KOPT-K1 (cell line): ENCODE measurements around the gene FKBP2.
A peak's percentile ranks its signal among the peaks of the same experiment; 100 is the strongest.

ENCODE experiments used
- H3K27ac ChIP-seq: fragments of 200-600 bp; sonication (generic); 2 replicates; pipeline ENCODE4 v1.5.1; 2016; ENCODE audit warnings: antibody characterized with exemption, mild to moderate bottlenecking, low read depth, low read length; ENCODE audit not compliant: poor library complexity, severe bottlenecking
- H3K36me3 ChIP-seq: fragments of 200-600 bp; sonication (generic); 2 replicates; pipeline ENCODE4 v1.5.1; 2017; ENCODE audit warnings: antibody characterized with exemption, mild to moderate bottlenecking, low read length, moderate library complexity; ENCODE audit not compliant: insufficient read depth
- H3K9me3 ChIP-seq: fragments of 200-600 bp; sonication (generic); 2 replicates; pipeline ENCODE4 v1.5.1; 2017; ENCODE audit warnings: antibody characterized with exemption, low read length, mild to moderate bottlenecking; ENCODE audit not compliant: insufficient read depth, poor library complexity, severe bottlenecking

FKBP2 gene

DNA sequence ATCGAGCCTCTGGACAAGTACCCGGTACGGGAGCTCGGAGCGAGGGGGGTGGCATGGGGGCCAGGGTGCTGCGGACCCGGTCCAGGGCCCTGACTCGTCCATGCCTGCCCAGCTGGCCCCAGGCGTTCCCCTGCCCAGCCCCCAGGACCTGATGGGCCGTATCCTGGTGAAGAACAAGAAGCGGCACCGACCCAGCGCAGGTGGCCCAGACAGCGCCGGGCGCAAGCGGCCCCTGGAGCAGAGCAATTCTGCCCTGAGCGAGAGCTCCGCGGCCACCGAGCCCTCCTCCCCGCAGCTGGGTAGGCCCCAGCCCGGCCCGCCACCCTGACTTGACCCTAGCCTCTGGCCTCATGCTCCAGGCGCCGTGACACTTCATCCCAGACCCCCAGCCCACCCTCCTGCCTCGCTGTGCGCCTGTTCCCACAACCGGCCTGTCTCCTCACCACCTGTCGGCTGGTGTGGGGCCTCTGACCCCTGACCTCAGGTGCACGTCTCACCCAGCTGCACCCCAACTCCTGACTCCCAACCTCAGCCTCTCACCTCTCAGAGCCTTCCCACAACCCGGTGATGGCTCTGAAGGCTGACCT lies 18.1 kb downstream of the FKBP2 start:
- H3K27ac ChIP-seq = no peak overlapping the region
- peaks cover 24% of the 10 kb centered on the region; the same call in 1 of the 2 replicates for H3K36me3 ChIP-seq

DNA sequence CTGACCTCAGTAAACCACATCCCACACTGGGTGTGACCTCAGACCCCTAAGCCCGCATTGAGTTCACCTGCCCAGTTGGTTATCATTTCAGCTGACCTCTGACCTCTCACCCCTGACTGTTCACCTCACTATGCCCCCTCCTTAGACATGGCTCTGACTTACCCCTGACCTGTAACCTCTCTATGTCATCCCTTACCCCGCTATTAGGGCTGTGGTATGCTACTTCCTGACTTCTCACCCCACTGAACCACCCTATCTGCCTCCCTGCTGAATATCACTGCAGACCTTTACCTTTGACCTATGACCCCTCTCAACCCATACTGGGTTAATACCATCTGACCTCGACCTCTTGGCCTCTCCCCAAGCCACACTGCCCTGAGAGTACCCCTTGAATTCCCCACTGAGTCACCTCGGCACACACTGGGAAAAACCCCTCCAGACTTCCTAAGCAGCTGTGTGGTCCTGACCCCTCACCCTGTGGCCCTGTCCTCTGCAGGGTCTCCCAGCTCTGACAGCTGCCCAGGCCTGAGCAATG lies 18.7 kb downstream of the FKBP2 start:
- H3K9me3 ChIP-seq = no peaks in the 10 kb centered on the region
- H3K36me3 ChIP-seq = peaks cover 24% of the 10 kb centered on the region; the same call in 1 of the 2 replicates
- H3K27ac ChIP-seq = no peak overlapping the region

More for the DNA sequence above, 18.1 kb downstream of the FKBP2 start:
- H3K9me3 ChIP-seq = no peaks in the 10 kb centered on the region

DNA sequence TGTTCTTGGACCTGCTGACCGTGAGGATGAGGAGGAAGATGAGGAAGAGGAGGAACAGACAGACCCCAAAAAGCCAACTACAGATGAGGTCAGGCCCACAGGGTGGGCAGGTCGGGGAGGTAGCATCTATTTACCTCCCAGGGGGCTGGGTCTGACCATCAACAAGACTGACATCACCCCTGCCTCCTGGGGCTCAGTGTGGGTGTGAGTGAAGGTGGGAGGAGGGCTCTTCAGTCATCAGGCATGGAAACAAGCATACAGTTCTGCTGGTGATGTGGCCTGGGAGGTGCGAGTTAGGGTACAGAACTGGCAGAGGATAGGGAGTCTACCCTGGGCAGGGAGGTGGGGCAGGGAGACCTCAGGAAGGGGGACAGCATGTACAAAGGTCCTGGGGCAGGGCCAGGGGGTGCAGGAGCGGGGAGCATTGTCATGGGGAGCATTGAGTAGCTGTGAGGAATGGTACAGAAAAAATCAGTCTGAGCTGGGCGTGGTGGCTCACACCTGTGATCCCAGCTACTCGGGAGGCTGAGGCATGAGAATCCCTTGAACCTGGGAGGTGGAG lies 19.3 kb downstream of the FKBP2 start:
- Histone ChIP-seq H3K27ac (no peak overlapping the region), H3K36me3 (peaks cover 24% of the 10 kb centered on the region; the same call in 1 of the 2 replicates), H3K9me3 (no peaks in the 10 kb centered on the region)

DNA sequence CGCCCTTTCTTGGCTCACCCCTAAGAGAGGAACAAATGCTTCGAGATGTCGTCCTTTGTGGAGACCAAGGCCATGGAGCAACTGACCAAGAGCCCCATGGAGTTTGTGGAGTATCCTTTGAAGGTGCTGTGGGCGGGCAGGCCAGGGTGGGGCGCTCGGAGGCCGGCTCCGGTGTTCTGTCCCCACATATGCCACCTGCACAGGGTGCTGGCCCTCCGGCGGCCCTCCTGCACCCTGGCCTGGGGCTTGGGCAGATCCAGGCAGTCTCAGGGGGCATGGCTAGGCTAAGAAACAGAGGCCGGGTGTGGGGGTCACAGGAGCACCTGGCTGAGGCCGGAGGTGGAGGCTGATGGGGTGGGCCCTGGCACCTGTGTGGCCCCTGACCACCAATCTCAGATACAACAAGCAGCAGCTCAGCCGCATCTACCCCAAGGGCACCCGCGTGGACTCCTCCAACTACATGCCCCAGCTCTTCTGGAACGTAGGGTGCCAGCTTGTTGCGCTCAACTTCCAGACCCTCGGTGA lies 20.7 kb downstream of the FKBP2 start:
- H3K36me3 ChIP-seq = peaks cover 19% of the 10 kb centered on the region; the same call in 1 of the 2 replicates
- no peaks in the 10 kb centered on the region for H3K9me3 ChIP-seq

DNA sequence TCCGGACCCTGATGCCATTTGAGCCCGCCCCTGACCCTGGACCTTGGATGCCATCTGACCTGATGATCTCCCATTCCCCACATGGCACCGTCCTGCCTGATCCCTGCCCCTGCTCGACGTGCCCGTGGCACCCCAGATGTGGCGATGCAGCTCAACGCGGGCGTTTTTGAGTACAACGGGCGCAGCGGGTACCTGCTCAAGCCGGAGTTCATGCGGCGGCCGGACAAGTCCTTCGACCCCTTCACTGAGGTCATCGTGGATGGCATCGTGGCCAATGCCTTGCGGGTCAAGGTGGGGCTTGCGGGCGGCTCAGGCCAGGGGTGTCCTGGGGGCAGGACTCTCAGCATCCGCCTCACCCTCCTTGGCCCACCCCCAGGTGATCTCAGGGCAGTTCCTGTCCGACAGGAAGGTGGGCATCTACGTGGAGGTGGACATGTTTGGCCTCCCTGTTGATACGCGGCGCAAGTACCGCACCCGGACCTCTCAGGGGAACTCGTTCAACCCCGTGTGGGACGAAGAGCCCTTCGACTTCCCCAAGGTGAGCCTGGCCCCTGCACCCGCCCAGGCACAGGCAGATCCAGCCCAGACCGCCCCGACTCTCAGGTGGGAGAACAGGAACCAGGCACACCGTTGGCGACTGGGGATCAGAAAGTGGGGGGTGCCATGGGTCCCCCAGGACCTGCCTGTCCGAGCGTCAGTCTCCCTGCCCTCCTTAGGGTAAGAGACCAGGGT lies 21.5 kb downstream of the FKBP2 start:
- no peak overlapping the region for H3K27ac ChIP-seq
- no peaks in the 10 kb centered on the region for H3K9me3 ChIP-seq
- H3K36me3 ChIP-seq = peaks cover 18% of the 10 kb centered on the region; the same call in 1 of the 2 replicates

More for the DNA sequence above, 20.7 kb downstream of the FKBP2 start:
- H3K27ac ChIP-seq = no peak overlapping the region

DNA sequence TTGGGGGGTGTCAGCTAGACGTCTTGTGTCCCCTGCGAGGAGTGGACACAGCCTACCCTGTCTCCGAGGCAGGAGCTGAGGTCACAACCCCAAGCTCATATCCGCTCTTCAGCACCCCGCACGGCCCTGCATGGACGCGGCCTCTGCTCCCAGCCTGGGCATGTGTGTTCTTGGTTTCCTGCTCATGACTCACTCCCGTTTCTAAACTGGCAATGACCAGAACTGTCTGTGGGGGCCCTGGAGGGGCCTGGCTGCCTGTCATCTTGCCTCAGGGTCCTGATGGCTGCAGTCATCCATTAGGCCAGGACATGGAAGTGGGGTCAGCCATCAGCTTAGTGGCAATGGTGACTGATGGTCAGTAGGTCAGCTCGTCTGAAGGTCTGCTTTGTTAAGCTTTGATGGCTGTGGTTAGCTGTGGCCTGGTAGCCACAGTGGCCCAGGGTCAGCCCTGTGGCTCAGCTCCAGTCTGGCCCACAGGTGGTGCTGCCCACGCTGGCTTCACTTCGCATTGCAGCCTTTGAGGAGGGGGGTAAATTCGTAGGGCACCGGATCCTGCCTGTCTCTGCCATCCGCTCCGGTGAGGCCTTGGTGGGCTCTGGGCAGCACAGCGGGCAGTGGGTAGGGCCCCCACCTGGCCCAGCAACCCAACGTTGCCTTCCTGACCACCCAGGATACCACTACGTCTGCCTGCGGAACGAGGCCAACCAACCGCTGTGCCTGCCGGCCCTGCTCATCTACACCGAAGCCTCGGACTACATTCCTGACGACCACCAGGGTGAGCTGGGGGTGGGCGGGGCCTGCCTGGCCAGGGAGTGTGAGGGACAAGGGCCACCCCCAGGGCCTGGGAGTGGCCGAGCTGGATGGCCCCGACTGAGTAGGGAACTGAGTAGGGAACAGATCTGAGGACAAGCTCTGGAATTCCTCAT lies 22.4 kb downstream of the FKBP2 start:
- H3K27ac ChIP-seq = no peak overlapping the region
- H3K36me3 ChIP-seq = peaks cover 16% of the 10 kb centered on the region; the same call in 1 of the 2 replicates
- no peaks in the 10 kb centered on the region for H3K9me3 ChIP-seq

DNA sequence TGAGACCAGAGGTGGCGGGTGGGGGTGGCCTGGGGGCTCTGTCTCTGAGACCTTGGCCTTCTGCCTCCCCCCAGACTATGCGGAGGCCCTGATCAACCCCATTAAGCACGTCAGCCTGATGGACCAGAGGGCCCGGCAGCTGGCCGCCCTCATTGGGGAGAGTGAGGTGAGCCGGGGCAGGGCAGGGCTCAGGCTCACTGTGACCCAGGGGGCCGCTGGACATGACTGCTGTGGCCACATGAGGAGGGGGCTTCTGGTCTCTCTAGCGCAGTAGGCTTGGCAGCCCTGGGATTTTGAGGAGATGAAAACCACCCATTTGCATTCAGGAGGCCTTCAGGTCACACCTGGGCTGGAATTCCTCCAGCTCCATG lies 23.0 kb downstream of the FKBP2 start:
- Histone ChIP-seq H3K36me3 (peaks cover 11% of the 10 kb centered on the region; the same call in 1 of the 2 replicates), H3K27ac (no peak overlapping the region)

DNA sequence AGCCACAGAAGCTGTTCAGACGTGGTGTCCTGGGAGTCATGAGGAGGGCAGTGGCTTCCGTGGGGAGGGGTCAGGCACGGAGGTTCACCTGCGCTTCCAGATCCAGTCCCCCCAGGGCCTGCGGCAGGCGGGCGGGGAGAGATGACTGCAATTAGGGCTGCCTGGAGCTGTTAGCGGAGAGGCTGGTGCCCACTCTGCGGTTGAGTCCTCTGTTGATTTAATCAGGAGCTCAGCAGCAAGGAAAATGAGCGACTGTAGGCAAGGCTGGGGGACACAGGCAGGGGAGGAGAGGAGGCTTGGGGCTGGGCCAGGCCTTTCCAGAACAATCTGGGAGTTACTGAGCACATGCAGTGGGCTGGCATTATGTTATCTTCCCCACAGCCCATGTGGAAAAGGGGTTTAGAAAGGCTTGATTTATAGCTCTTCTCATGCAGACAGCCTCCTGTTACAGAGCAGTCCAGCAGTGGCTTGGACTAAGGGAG lies 23.5 kb downstream of the FKBP2 start:
- Histone ChIP-seq H3K9me3 (no peaks in the 10 kb centered on the region), H3K36me3 (peaks cover 9% of the 10 kb centered on the region; the same call in 1 of the 2 replicates), H3K27ac (no peak overlapping the region)

More for the DNA sequence above, 23.0 kb downstream of the FKBP2 start:
- no peaks in the 10 kb centered on the region for H3K9me3 ChIP-seq

DNA sequence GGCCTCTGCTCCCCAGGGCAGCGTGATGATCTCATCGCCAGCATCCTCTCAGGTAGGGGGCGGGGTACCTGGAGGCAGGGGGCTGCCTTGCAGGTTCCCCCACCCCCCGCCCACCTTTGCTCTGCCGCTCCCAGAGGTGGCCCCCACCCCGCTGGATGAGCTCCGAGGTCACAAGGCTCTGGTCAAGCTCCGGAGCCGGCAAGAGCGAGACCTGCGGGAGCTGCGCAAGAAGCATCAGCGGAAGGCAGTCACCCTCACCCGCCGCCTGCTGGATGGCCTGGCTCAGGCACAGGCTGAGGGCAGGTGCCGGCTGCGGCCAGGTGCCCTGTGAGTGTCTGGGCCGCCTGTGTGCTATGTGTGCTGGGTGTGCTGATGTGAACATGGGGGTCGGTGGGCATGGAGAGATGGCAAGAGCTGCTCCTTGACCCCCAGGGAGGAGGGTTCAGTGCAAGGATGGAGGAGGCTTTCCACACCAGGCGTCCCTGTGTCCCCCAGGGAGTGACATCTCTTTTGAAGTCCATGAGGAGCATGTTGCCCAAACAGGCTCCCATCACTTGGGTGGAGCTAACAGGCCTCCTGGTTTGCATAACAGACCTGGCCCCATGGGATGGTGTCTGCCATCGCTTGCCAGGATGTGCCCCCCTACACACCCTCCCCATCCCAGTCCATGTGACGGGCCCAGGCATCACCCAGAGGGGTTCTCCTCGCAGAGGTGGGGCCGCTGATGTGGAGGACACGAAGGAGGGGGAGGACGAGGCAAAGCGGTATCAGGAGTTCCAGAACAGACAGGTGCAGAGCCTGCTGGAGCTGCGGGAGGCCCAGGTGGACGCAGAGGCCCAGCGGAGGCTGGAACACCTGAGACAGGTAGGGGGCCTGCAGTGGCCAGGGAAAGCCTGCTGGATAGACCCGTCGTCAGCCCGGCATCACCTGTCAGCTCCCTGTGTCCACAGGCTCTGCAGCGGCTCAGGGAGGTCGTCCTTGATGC lies 24.6 kb downstream of the FKBP2 start:
- Histone ChIP-seq H3K9me3 (no peaks in the 10 kb centered on the region), H3K36me3 (no peaks in the 10 kb centered on the region; the same call in 1 of the 2 replicates), H3K27ac (no peak overlapping the region)

DNA sequence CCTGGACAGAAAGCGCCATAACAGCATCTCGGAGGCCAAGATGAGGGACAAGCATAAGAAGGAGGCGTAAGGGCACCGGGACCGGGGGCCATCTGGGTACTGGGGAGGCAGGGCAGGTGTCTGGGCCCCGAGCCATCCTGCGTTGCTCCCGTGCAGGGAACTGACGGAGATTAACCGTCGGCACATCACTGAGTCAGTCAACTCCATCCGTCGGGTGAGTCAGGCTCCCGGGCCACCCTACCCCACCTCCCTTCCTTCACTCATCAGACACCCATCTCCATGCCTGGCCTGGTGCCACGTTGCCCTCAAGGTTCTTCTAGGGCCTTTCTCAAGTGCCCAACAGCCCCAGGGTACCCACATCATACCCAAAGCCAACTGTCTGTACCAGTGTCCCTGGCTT lies 25.4 kb downstream of the FKBP2 start:
- H3K9me3 ChIP-seq = no peaks in the 10 kb centered on the region
- no peaks in the 10 kb centered on the region; the same call in 1 of the 2 replicates for H3K36me3 ChIP-seq
- H3K27ac ChIP-seq = no peak overlapping the region

DNA sequence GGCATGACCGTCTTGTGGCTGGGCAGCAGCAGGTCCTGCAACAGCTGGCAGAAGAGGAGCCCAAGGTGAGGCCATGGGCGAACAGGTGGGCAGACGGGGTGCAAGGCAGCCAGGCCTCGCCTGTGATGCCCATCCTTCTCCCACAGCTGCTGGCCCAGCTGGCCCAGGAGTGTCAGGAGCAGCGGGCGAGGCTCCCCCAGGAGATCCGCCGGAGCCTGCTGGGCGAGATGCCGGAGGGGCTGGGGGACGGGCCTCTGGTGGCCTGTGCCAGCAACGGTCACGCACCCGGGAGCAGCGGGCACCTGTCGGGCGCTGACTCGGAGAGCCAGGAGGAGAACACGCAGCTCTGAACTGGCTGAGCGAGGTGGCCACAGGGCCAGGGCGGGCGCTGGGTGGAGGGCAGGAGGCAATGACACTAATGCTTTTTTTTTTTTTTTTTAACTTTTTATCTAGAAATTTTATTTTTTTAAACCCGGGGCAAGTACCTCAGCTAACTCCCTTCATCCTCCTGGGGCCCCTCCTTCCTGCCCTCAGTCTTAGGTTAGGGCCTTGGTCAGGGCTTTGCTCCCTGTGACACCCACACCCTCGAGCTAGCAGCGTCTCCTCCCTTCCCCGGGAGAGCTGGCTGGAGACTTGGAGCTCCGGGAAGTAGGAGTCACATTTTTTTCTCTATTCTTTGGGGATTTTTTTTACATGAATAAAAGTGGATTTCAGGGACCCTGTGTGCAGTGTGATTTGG lies 26.5 kb downstream of the FKBP2 start:
- Histone ChIP-seq H3K27ac (peak overlapping the region; percentile 88), H3K36me3 (peaks cover 3% of the 10 kb centered on the region; the same call in 1 of the 2 replicates), H3K9me3 (no peaks in the 10 kb centered on the region)

DNA sequence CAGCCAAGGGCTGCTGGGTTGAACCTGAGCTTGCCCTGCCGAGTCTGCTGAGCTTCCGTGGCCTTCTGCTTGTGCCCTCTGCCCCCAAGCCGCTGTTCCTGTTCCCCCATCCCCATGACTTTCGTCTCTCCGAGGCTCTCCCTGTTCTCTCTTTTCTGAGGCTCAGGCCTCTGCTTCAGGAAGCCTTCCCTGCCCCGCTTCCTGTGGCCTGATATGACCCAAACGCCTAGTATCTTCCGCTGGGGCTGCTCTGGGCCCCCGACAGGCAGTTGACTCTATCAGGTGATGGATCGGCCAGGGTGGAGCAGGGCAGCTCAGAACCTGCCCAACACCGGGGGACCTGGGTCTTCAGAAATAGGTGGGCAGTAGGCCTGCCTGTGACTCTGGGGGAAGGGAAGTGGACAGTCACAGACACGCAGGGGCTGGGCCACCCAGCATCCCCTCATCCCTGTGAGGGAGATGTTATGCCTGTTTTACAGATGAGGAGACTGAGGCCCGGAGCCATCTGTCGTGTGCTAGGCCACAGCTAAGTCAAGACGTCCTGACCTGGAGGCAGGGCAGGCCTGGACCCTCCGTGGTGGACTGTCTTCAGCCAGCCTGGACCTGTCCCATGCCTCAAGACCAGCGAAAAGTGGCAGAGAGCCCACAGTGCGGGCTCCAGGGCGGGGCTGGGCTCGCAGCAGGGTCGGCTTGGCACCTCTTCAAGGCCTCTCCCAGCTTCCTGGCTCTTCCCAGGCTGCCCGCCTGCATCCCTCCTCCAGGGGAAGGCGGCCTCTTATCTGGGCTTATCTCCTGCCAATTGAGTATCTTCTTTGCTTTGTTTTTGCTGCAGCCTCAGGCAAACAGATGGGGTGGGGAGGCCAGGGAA lies 27.4 kb downstream of the FKBP2 start:
- peaks cover 4% of the 10 kb centered on the region; the same call in 1 of the 2 replicates for H3K36me3 ChIP-seq
- H3K9me3 ChIP-seq = no peaks in the 10 kb centered on the region
- peak overlapping the region; percentile 88 for H3K27ac ChIP-seq
